DMS 273 treated with DMSO at 0.1 percent for 48 hours (cell line): ENCODE results near the gene RNF157.

ENCODE experiments used
- DNase-seq: peaks from one replicate; lab custom pipeline; 2025; lab: John Stamatoyannopoulos, UW

The RNF157 gene

DNA sequence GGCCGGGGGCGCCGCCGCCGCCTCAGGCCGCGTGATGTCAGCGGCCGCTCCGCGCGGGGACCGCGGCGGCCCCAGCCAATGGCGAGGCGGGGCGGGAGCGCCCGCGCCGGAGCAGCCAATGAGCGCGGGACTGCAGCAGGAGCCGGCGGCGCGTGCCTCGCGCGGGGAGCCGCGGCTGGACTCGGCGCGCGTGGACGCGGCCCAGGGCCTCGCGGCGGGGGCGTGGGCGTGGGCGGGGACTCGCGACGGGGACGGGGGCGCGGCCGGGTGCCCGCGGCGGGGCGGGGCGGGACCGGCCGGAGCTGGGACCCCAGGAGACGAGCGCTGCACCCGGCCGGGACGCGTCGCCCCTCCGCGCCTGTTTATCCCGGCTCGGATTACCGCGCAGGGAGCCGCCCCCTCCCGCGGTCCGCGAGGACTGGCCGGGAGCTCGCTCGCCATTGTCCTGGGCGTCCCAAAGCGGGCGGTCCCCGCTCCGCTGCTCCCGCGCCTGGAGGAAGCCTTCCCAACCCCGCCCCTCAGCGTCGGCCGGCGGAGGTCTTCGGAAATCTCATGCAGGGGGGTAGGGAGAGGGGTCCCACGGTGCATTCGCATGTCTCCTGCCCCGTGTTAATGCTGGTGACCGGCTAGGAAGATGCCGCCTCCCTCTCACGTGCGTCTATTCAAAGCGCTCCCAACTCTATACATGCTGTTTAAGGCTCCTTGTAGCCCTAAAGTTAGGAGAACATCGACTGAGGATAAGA lies at the start of gene RNF157:
Gene RNF157, minus strand, starts transcription at position 33 of the 743 bp plus-strand sequence. CDS start 253 bp downstream, outside the sequence.
- DNase-seq: no peak

- no peak for DNase-seq
These were observed 41.5 kb upstream of the RNF157 start for GRCh38 chr17:76281573-76282371.

- no peak for DNase-seq
These were observed 40.4 kb upstream of the RNF157 start for GRCh38 chr17:76280650-76281049.

GRCh38 chr17:76279742-76280287 lies 39.5 kb upstream of the RNF157 start:
- no peak for DNase-seq

- peak; percentile 20 for DNase-seq
These were observed 38.9 kb upstream of the RNF157 start for GRCh38 chr17:76278952-76279741.

GRCh38 chr17:76278268-76278908 lies 38.1 kb upstream of the RNF157 start:
- no peak for DNase-seq

DNA sequence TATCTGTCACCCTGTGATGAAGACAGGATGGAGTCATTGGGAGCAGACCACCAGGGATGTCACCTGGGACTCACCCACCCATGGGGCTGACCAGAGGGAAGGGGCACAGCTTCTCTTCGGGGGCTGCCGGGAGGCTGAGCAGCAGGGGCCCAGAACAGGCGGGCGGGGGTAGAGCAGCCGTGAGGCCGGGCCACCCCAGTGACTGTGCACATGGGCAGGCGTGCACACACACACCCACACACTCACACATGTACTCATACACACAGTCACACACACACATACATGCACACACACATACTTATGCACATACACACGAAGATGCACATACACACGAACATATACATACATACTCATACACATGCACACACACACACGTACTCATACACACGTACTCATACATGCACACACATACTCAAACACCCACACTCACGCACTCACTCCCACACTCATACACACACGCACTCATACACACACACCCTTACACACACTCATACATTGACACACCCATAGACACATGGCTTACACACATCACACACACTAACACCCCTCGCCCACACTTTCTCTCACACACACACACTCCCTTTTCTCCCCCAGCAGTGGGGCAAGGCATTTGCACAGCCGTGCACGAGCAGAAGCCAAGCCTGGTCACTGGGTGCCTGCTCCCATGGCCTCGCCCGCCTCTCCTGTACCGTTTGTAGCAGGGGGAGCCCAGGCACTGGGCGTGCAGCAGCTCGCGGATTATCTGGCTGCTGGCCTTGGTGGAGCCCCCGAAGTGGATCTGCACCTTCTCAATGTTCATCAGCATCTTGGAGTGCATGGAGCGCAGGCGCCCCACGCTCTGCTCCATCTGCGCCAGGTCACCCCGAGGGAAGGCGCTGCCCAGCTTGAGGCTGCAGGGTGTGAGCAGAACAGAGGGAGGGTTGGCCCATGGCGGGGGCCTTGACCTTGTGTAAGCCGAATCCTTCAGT lies 37.3 kb upstream of the RNF157 start:
- DNase-seq: no peak

DNA sequence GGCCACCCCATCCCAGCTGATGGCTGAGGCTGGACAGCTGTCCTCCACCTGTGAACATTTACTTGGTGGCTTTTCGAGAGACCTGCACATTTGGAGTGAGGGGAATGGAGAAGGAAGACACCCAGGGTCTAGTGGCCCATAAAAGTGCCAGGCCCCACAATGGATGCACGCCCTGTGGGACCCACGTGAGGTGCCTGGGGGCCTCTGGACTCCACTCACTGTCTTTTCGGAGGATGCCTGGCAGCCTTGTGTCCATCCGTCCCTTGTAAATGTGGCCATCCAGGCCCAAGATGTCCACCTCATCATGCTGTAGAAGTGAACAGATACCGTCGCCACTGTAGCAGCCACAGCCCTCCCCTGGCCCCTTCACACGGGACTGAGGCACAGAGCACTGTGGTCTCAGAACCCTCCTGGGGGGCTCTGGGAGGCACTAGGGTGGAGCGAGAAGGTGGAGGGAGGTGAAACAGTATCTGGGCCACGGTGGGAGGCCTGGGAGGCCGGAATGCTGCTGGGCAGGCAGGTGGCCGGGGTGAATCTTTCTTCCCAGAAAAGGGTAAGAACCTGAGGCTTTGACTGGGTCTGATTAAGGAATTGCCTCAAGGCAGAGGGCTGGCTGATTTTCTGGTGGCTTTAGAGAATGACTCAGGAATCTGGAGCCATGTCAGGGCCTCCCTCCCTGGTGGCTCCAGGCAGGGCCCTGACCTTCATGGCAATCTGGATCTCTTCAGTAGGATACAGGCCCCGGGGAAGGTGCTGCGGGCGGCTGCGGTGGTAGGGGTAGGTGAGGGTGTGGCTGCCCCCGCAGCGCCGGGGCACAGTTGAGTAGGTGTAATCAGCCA lies 36.4 kb upstream of the RNF157 start:
- no peak for DNase-seq

- DNase-seq: no peak
These were observed 35.8 kb upstream of the RNF157 start for GRCh38 chr17:76276069-76276431.

DNA sequence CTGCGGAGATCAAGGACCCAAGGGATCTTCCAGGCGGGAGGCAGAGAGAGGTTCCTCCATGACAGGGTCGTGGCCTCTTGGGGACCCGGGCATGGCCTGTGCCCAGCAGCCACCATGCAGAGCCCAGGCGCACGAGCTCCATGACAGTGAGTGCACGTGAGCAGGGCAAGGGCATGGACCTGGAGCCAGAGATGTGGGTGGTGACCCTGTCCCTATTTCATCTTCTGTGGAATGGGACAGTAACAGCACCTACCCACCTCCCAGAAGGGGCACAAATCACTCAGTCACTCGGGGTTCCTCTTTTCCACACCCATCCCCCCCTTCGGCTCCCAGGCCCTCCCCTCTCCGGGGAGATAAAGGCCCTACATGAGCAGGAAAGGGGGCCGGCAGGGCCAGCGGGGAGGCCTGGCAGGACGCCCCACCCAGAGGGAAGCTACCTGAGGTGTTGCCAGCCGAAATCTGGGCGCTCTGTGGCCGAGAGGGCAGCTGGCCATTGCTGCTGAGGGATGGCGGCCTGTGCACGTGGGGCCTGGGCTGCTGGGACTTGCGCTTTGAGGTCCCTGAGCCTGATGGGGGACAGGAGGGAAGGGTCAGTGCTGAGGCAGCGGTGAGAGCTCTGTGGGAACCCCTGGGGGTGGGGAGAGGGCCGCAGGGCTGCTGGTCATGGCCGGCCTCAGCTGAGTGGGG lies 35.2 kb upstream of the RNF157 start:
- no peak for DNase-seq

GRCh38 chr17:76274112-76274956 lies 34.0 kb upstream of the RNF157 start:
- no peak for DNase-seq

- no peak for DNase-seq
These were observed 33.3 kb upstream of the RNF157 start for GRCh38 chr17:76273445-76274111.

GRCh38 chr17:76272541-76273444 lies 32.5 kb upstream of the RNF157 start:
- DNase-seq: no peak

DNA sequence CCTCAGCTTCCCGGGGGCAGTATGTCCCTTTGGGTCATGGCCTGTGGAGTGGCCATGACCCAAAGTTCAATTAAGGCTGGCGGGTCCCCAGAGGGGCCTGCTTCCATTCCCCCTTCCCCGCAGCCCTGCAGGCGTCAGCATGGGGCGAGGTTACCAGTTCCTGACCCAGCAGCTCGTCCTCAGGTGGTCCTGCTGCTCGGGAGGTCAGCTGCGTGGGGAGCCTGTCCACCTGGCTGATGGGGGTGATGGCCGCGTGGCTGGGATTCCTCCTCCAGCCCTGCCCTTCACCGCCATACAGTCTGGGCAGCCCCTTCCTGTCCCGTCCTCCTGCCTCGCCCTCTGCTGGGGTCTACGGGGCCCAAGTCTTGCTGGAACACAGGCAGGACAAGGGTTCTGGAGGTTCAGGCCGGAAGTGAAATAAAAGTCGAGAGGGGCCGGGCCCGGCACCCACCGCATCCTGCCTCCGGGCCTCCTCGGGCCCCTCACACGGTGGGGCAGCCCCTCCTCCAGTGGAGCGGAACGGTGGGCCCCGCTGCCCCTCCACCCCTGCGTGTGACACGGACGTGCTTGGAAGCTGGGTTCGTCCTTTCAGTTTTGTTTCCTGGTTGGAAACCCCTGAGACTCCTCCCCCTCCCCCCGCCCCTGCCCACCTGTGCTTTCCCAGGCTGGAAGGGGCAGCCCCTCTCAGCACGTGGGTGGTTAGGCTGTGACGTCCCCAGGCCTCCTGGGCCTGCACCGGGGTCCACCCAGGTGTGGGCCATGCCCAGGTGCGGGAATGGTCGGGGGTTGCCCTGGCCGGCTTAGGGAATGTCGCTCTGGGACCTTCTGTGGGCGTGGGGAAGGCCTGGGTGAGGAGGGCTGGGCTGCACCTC lies 31.6 kb upstream of the RNF157 start:
- no peak for DNase-seq
